ENCODE data around the gene CLCN4.

Gene CLCN4

DNA sequence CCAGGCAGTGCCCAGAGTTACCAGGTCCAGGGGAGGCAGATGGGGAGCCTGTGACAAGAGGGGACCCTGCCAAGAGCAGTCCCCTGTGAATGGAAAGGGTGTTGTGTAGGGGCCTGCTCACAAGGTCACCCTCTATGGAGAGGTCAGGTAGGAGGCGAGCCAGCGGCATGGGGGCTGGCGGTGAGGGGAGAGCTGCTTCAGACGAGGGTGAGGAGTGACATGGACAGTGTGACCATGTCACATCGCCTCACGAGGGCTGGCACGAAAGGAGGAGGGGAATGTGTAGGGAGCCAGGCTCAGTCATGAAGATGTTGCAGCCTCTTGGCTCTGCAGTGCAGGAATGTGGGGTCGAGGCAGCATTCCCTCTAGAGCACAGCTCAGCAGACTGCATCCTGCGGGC lies 29.6 kb downstream of the CLCN4 start:
- no peaks in the 10 kb centered on the region for H3K9me3 ChIP-seq (ENCODE audit: control insufficient read depth, insufficient read depth, low read depth, low read length)
- no peak overlapping the region for H3K4me3 ChIP-seq (ENCODE audit: low read depth, low read length)
- H3K27ac ChIP-seq (ENCODE audit: extremely low read depth, low read depth, low read length) = no peak overlapping the region
- peaks cover 0 to 17% of the 10 kb centered on the region in 2 experiments; a peak in 1 of 3 replicates for H3K36me3 ChIP-seq (ENCODE audit: control insufficient read depth in 2 of 2, insufficient read depth in 1 of 2, low read length in 2 of 2)
- H3K4me1 ChIP-seq (ENCODE audit: control insufficient read depth, insufficient read depth, low read length) = no peaks in the 10 kb centered on the region
- TF ChIP-seq ZBTB7A (tag by site-specific recombination; IDR thresholded peaks at IDR 0.05; ENCODE audit: low read depth) = no peak
- no peak for TF ChIP-seq HOXC10 (CRISPR knock-in tag; IDR thresholded peaks at IDR 0.05)
- TF ChIP-seq ZNF221 (tag by site-specific recombination; IDR thresholded peaks at IDR 0.05; ENCODE audit: borderline replicate concordance) = no peak
- TF ChIP-seq SALL2 (tag by site-specific recombination; IDR thresholded peaks at IDR 0.05; ENCODE audit: borderline replicate concordance) = no peak
- no peak for TF ChIP-seq SP2 (tag by site-specific recombination; IDR thresholded peaks at IDR 0.05)
- no peak for TF ChIP-seq PRDM10 (tag by site-specific recombination; IDR thresholded peaks at IDR 0.05)
- no peak for TF ChIP-seq ZNF157 (tag by site-specific recombination; IDR thresholded peaks at IDR 0.05)
- no peak for TF ChIP-seq OSR2 (tag by site-specific recombination; IDR thresholded peaks at IDR 0.05)
- no peak for TF ChIP-seq YY1 (tag by site-specific recombination; IDR thresholded peaks at IDR 0.05)
- no peak for TF ChIP-seq ZNF426 (tag by site-specific recombination; IDR thresholded peaks at IDR 0.05)
- TF ChIP-seq TCF7L2 (IDR thresholded peaks at IDR 0.05; ENCODE audit: borderline replicate concordance, low read depth, low read length) = no peak
- TF ChIP-seq ZNF830 (tag by site-specific recombination; IDR thresholded peaks at IDR 0.05; ENCODE audit: low read depth) = no peak
- TF ChIP-seq ZNF629 (tag by site-specific recombination; IDR thresholded peaks at IDR 0.05) = no peak
- ChIA-PET POLR2A (no interaction called here), CTCF (no interaction called here)

DNA sequence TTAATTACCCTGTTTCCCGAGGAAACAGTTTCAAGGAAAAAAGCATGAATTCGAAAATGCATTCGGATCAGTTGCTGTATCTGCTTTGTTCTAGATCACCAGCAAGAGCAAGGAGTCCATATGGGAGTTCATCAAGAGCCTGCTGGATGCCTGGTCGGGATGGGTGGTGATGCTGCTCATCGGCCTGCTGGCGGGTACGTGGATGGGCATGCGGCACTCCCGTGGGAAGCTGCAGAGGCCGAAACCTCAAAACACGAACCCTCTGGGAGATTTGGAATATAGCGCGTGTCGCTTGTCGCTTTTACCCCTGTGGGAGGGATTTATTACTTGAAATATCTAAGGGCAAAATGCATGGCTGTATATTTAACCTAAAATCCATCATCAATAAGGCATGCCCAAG lies 30.6 kb downstream of the CLCN4 start:
- Histone ChIP-seq H3K4me3 (ENCODE audit: low read depth, low read length) (no peak overlapping the region), H3K27ac (ENCODE audit: extremely low read depth, low read depth, low read length) (no peak overlapping the region), H3K4me1 (ENCODE audit: control insufficient read depth, insufficient read depth, low read length) (no peaks in the 10 kb centered on the region), H3K36me3 (ENCODE audit: control insufficient read depth in 2 of 2, insufficient read depth in 1 of 2, low read length in 2 of 2) (peaks cover 0 to 17% of the 10 kb centered on the region in 2 experiments; a peak in 1 of 3 replicates), H3K9me3 (ENCODE audit: control insufficient read depth, insufficient read depth, low read depth, low read length) (no peaks in the 10 kb centered on the region)
- ChIA-PET CTCF (interaction anchor here (0.9 to 3.7 kb wide), 2 partner anchors 433 to 536 kb away, joined by 3 to 60 read pairs; partner anchors contain the start of gene MID1), POLR2A (no interaction called here)
- no peak for TF ChIP-seq ZNF473 (tag by site-specific recombination; IDR thresholded peaks at IDR 0.05)
- no peak for TF ChIP-seq ZBTB21 (tag by site-specific recombination; IDR thresholded peaks at IDR 0.05)
- TF ChIP-seq ZFP69B (tag by site-specific recombination; IDR thresholded peaks at IDR 0.05) = no peak
- no peak for TF ChIP-seq ZNF302 (tag by site-specific recombination; IDR thresholded peaks at IDR 0.05; ENCODE audit: low read depth)
- no peak for TF ChIP-seq ZNF785 (tag by site-specific recombination; IDR thresholded peaks at IDR 0.05)
- TF ChIP-seq, protein P1, sequence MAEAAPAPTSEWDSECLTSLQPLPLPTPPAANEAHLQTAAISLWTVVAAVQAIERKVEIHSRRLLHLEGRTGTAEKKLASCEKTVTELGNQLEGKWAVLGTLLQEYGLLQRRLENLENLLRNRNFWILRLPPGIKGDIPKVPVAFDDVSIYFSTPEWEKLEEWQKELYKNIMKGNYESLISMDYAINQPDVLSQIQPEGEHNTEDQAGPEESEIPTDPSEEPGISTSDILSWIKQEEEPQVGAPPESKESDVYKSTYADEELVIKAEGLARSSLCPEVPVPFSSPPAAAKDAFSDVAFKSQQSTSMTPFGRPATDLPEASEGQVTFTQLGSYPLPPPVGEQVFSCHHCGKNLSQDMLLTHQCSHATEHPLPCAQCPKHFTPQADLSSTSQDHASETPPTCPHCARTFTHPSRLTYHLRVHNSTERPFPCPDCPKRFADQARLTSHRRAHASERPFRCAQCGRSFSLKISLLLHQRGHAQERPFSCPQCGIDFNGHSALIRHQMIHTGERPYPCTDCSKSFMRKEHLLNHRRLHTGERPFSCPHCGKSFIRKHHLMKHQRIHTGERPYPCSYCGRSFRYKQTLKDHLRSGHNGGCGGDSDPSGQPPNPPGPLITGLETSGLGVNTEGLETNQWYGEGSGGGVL (tag by site-specific recombination; IDR thresholded peaks at IDR 0.05) = no peak
- TF ChIP-seq ZNF843 (tag by site-specific recombination; IDR thresholded peaks at IDR 0.05) = no peak
- TF ChIP-seq, protein P2, sequence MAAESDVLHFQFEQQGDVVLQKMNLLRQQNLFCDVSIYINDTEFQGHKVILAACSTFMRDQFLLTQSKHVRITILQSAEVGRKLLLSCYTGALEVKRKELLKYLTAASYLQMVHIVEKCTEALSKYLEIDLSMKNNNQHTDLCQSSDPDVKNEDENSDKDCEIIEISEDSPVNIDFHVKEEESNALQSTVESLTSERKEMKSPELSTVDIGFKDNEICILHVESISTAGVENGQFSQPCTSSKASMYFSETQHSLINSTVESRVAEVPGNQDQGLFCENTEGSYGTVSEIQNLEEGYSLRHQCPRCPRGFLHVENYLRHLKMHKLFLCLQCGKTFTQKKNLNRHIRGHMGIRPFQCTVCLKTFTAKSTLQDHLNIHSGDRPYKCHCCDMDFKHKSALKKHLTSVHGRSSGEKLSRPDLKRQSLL (tag by site-specific recombination; IDR thresholded peaks at IDR 0.05) = no peak
- no peak for TF ChIP-seq HOXD13 (CRISPR knock-in tag; IDR thresholded peaks at IDR 0.05; ENCODE audit: borderline replicate concordance)
- TF ChIP-seq, protein P3, sequence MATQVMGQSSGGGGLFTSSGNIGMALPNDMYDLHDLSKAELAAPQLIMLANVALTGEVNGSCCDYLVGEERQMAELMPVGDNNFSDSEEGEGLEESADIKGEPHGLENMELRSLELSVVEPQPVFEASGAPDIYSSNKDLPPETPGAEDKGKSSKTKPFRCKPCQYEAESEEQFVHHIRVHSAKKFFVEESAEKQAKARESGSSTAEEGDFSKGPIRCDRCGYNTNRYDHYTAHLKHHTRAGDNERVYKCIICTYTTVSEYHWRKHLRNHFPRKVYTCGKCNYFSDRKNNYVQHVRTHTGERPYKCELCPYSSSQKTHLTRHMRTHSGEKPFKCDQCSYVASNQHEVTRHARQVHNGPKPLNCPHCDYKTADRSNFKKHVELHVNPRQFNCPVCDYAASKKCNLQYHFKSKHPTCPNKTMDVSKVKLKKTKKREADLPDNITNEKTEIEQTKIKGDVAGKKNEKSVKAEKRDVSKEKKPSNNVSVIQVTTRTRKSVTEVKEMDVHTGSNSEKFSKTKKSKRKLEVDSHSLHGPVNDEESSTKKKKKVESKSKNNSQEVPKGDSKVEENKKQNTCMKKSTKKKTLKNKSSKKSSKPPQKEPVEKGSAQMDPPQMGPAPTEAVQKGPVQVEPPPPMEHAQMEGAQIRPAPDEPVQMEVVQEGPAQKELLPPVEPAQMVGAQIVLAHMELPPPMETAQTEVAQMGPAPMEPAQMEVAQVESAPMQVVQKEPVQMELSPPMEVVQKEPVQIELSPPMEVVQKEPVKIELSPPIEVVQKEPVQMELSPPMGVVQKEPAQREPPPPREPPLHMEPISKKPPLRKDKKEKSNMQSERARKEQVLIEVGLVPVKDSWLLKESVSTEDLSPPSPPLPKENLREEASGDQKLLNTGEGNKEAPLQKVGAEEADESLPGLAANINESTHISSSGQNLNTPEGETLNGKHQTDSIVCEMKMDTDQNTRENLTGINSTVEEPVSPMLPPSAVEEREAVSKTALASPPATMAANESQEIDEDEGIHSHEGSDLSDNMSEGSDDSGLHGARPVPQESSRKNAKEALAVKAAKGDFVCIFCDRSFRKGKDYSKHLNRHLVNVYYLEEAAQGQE (tag by site-specific recombination; IDR thresholded peaks at IDR 0.05) = no peak
- no peak for TF ChIP-seq KLF7 (tag by site-specific recombination; IDR thresholded peaks at IDR 0.05; ENCODE audit: borderline replicate concordance)
- TF ChIP-seq, protein P4, sequence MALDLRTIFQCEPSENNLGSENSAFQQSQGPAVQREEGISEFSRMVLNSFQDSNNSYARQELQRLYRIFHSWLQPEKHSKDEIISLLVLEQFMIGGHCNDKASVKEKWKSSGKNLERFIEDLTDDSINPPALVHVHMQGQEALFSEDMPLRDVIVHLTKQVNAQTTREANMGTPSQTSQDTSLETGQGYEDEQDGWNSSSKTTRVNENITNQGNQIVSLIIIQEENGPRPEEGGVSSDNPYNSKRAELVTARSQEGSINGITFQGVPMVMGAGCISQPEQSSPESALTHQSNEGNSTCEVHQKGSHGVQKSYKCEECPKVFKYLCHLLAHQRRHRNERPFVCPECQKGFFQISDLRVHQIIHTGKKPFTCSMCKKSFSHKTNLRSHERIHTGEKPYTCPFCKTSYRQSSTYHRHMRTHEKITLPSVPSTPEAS (tag by site-specific recombination; IDR thresholded peaks at IDR 0.05) = no peak

Measured in HEK293 (cell line).